HT1080 (cell line): ENCODE data around the gene MT1B. TPM values are rescaled to one million over a fixed set of nuclear protein-coding genes. Genes with fewer than 3 reads are reported as not detected.
"Not testable (repeated sequence)": the region's sequence is repeated elsewhere in the genome, so short reads cannot be mapped to it uniquely, and the experiment has no call there.

Experiments used
- DNase-seq: peaks from one replicate; pipeline ENCODE4 v3.0.0-alpha.2; 2015; ENCODE audit warnings: low read depth
- total RNA-seq: library from RNA; depleted of rRNA; stranded (reverse); fragments of >200 nt; shearing (Covaris generic); gene quantifications from 2 replicates; pipeline ENCODE4 v1.2.3, GENCODE V29; 2014

The MT1B gene
- total RNA-seq, 1 experiment from 2014 or later = not detected

GRCh38 chr16:56665286-56666261 is 13.9 kb downstream of the MT1B start:
- DNase-seq = not testable (repeated sequence)

- no peak for DNase-seq
Measured at GRCh38 chr16:56667581-56668571, 16.2 kb downstream of the MT1B start, which contains the start of gene MT1G. TSS of gene MT1G (minus strand) at chr16:56668065. CDS start at chr16:56667993, 72 bp downstream.

GRCh38 chr16:56669005-56669839 is 17.5 kb downstream of the MT1B start, which contains the start of gene MT1H:
TSS of gene MT1H (plus strand) at chr16:56669814. CDS start at chr16:56669885, 71 bp downstream.
- no peak for DNase-seq

GRCh38 chr16:56669840-56670619 is 18.3 kb downstream of the MT1B start:
- no peak for DNase-seq

GRCh38 chr16:56670620-56670934 is 18.9 kb downstream of the MT1B start:
- DNase-seq = no peak

GRCh38 chr16:56671691-56672090 is 20.0 kb downstream of the MT1B start:
- not testable (repeated sequence) for DNase-seq

GRCh38 chr16:56672171-56672570 is 20.5 kb downstream of the MT1B start:
- DNase-seq = not testable (repeated sequence)

- no peak for DNase-seq
Measured at GRCh38 chr16:56672761-56673536, 21.3 kb downstream of the MT1B start.

GRCh38 chr16:56673921-56674320 is 22.2 kb downstream of the MT1B start:
- peak; percentile 60 for DNase-seq

- not testable (repeated sequence) for DNase-seq
Measured at GRCh38 chr16:56674570-56674969, 22.9 kb downstream of the MT1B start.

- DNase-seq = no peak
Measured at GRCh38 chr16:56675685-56676210, 24.1 kb downstream of the MT1B start.

GRCh38 chr16:56677474-56677873 is 25.8 kb downstream of the MT1B start:
- DNase-seq = no peak

- DNase-seq = no peak
Measured at GRCh38 chr16:56679078-56679730, 27.5 kb downstream of the MT1B start.

- DNase-seq = peak; percentile 47
Measured at GRCh38 chr16:56679818-56680217, 28.1 kb downstream of the MT1B start.

- DNase-seq = peak; percentile 94
Measured at GRCh38 chr16:56681939-56682702, 30.4 kb downstream of the MT1B start, which contains the start of gene MT1X. TSS of gene MT1X (plus strand) at chr16:56682470. CDS start at chr16:56682541, 71 bp downstream.

GRCh38 chr16:56682703-56683397 is 31.2 kb downstream of the MT1B start:
- no peak for DNase-seq
